Measurements from ENCODE around the gene TET2.

Gene TET2

DNA sequence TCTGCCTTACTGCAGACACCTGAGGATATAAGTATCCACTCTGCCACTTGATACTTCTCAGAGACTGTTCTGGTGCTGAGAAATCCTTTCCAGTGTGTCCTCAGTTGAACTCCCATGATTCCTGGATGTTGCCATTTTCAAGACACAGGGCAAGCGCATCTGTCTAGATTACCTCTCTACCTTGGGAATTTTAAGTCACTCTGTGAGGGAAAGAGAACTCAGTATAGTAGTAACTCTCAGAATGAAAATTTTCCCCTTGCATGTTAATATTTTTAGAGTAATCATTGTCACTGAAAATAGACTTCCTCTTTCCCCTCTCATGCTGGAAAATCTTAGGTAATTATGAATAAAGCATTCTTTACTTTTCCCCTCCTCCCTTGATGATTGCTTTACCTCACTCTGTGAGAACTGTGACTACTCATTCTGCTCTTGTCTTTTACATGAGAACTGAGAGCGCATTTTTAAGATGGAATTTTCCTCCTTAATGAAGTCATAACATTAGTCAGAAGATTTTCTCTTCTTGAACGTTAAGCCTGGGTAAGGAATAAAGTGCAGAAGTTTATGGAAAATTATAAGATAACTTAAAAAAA lies 45.0 kb downstream of the TET2 start:
- no peak overlapping the region for H3K4me3 ChIP-seq (ENCODE audit: low read length)
- H3K36me3 ChIP-seq (ENCODE audit: control insufficient read depth, insufficient read depth, low read length), result no peaks in the 10 kb centered on the region
- no peaks in the 10 kb centered on the region for H3K9me3 ChIP-seq (ENCODE audit: control insufficient read depth, low read length)
- no peaks in the 10 kb centered on the region for H3K27me3 ChIP-seq (ENCODE audit: control insufficient read depth, insufficient read depth, low read length)
- no peak overlapping the region for H3K9ac ChIP-seq (ENCODE audit: low read length)
- H3K4me1 ChIP-seq (ENCODE audit: control insufficient read depth, insufficient read depth, low read length), result peaks cover 14% of the 10 kb centered on the region

GRCh38 chr4:105192474-105192873 lies 45.8 kb downstream of the TET2 start:
- no peak overlapping the region for H3K4me3 ChIP-seq (ENCODE audit: low read length)
- H3K4me1 ChIP-seq (ENCODE audit: control insufficient read depth, insufficient read depth, low read length), result peaks cover 7% of the 10 kb centered on the region
- H3K36me3 ChIP-seq (ENCODE audit: control insufficient read depth, insufficient read depth, low read length), result no peaks in the 10 kb centered on the region
- H3K27me3 ChIP-seq (ENCODE audit: control insufficient read depth, insufficient read depth, low read length), result no peaks in the 10 kb centered on the region
- no peaks in the 10 kb centered on the region for H3K9me3 ChIP-seq (ENCODE audit: control insufficient read depth, low read length)
- H3K9ac ChIP-seq (ENCODE audit: low read length), result no peak overlapping the region

DNA sequence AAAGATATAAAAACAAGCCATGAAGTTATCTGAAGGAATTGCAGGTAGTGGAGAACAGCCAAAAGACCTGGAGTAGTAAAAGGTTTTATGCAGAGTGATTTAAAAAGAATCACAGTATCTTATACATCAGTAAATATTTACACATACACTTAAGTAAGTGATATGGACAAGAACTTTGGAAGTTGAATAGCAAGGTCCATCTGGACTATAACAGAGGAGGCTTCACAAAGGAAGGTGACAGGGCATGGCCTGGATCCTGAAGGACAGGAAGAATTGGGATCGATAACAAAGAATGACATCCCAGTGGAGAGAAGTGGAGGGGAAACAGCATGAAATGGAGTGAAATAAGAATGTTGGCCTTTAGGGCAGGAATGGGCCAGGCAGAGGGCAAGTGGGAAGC lies 46.2 kb downstream of the TET2 start:
- Histone ChIP-seq H3K4me3 (ENCODE audit: low read length) (no peak overlapping the region), H3K36me3 (ENCODE audit: control insufficient read depth, insufficient read depth, low read length) (no peaks in the 10 kb centered on the region), H3K9me3 (ENCODE audit: control insufficient read depth, low read length) (no peaks in the 10 kb centered on the region), H3K9ac (ENCODE audit: low read length) (no peak overlapping the region), H3K27me3 (ENCODE audit: control insufficient read depth, insufficient read depth, low read length) (no peaks in the 10 kb centered on the region), H3K4me1 (ENCODE audit: control insufficient read depth, insufficient read depth, low read length) (peaks cover 7% of the 10 kb centered on the region)

- H3K4me3 ChIP-seq (ENCODE audit: low read length), result no peak overlapping the region
- no peaks in the 10 kb centered on the region for H3K9me3 ChIP-seq (ENCODE audit: control insufficient read depth, low read length)
- peaks cover 7% of the 10 kb centered on the region for H3K4me1 ChIP-seq (ENCODE audit: control insufficient read depth, insufficient read depth, low read length)
- no peak overlapping the region for H3K9ac ChIP-seq (ENCODE audit: low read length)
- no peaks in the 10 kb centered on the region for H3K36me3 ChIP-seq (ENCODE audit: control insufficient read depth, insufficient read depth, low read length)
- H3K27me3 ChIP-seq (ENCODE audit: control insufficient read depth, insufficient read depth, low read length), result no peaks in the 10 kb centered on the region
Observed at GRCh38 chr4:105193536-105193935, 46.9 kb downstream of the TET2 start.

- Histone ChIP-seq H3K9ac (ENCODE audit: low read length) (no peak overlapping the region), H3K36me3 (ENCODE audit: control insufficient read depth, insufficient read depth, low read length) (no peaks in the 10 kb centered on the region), H3K4me1 (ENCODE audit: control insufficient read depth, insufficient read depth, low read length) (peaks cover 7% of the 10 kb centered on the region), H3K27me3 (ENCODE audit: control insufficient read depth, insufficient read depth, low read length) (no peaks in the 10 kb centered on the region), H3K4me3 (ENCODE audit: low read length) (no peak overlapping the region), H3K9me3 (ENCODE audit: control insufficient read depth, low read length) (no peaks in the 10 kb centered on the region)
Observed at GRCh38 chr4:105194328-105195231, 47.9 kb downstream of the TET2 start.

- no peaks in the 10 kb centered on the region for H3K9me3 ChIP-seq (ENCODE audit: control insufficient read depth, low read length)
- no peaks in the 10 kb centered on the region for H3K36me3 ChIP-seq (ENCODE audit: control insufficient read depth, insufficient read depth, low read length)
- H3K4me1 ChIP-seq (ENCODE audit: control insufficient read depth, insufficient read depth, low read length), result peaks cover 4% of the 10 kb centered on the region
- H3K4me3 ChIP-seq (ENCODE audit: low read length), result no peak overlapping the region
- H3K27me3 ChIP-seq (ENCODE audit: control insufficient read depth, insufficient read depth, low read length), result no peaks in the 10 kb centered on the region
- H3K9ac ChIP-seq (ENCODE audit: low read length), result no peak overlapping the region
Observed at GRCh38 chr4:105196523-105197145, 50.0 kb downstream of the TET2 start.

DNA sequence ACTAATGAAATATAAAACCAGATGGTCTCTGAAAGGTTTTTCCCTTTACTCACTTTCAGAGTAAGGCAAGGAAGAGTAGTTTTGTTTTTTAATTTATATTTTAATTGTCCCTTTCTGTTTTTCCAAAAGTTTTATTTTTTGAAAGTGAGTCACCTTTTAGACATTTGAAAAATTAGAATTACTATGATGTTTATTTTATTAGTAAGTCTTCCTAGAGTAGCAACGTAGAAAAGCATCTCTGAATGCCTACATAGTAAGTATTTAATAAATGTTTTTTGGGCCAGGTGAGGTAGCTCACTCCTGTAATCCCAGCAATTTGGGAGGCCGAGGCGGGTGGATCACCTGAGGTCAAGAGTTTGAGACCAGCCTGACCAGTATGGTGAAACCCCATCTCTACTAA lies 51.1 kb downstream of the TET2 start:
- H3K9me3 ChIP-seq (ENCODE audit: control insufficient read depth, low read length), result no peaks in the 10 kb centered on the region
- no peak overlapping the region for H3K4me3 ChIP-seq (ENCODE audit: low read length)
- no peaks in the 10 kb centered on the region for H3K36me3 ChIP-seq (ENCODE audit: control insufficient read depth, insufficient read depth, low read length)
- H3K9ac ChIP-seq (ENCODE audit: low read length), result no peak overlapping the region
- no peaks in the 10 kb centered on the region for H3K27me3 ChIP-seq (ENCODE audit: control insufficient read depth, insufficient read depth, low read length)
- H3K4me1 ChIP-seq (ENCODE audit: control insufficient read depth, insufficient read depth, low read length), result peaks cover 4% of the 10 kb centered on the region

DNA sequence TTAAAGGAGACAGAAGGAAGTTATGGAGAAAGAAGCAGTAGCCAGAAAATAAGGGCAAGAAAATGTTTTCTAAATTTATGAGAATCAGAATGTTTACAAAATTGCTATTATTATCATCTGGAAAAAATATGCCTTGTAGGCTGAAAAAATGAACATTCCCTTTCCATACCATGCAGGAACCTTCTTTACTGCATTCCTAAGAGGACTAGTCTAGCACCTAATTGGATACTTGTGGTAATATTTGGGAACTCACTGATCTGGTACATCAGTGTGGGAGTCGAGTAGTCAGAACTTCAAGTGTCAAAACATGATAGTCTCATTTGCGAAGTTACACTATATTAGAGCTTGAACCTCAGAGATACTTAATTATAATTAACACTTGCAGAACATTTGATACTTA lies 51.9 kb downstream of the TET2 start:
- Histone ChIP-seq H3K9ac (ENCODE audit: low read length) (no peak overlapping the region), H3K27me3 (ENCODE audit: control insufficient read depth, insufficient read depth, low read length) (no peaks in the 10 kb centered on the region), H3K36me3 (ENCODE audit: control insufficient read depth, insufficient read depth, low read length) (no peaks in the 10 kb centered on the region), H3K9me3 (ENCODE audit: control insufficient read depth, low read length) (no peaks in the 10 kb centered on the region), H3K4me1 (ENCODE audit: control insufficient read depth, insufficient read depth, low read length) (no peaks in the 10 kb centered on the region), H3K4me3 (ENCODE audit: low read length) (no peak overlapping the region)

DNA sequence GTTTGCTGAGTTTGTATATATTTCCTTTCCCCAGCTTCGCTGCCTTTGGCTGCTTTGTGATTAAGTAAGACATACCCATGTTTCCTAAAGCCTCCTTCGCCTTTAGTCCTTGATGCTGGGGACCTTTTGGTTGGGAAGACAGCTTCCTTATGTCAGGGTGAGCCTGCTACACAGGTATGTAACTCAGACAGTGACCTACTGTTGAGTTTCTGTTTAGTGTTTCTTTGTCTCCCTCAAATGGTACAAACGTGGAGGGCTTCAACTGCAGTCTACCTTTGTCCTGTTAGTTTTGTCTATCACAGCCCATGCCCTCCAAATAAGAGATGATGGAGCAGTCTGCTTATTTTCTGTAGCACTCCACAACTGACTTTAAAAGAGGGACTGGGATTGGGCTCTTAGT lies 59.5 kb downstream of the TET2 start:
- Histone ChIP-seq H3K27me3 (ENCODE audit: control insufficient read depth, insufficient read depth, low read length) (no peaks in the 10 kb centered on the region), H3K4me1 (ENCODE audit: control insufficient read depth, insufficient read depth, low read length) (peaks cover 4% of the 10 kb centered on the region), H3K9ac (ENCODE audit: low read length) (no peak overlapping the region), H3K9me3 (ENCODE audit: control insufficient read depth, low read length) (no peaks in the 10 kb centered on the region), H3K4me3 (ENCODE audit: low read length) (no peak overlapping the region), H3K36me3 (ENCODE audit: control insufficient read depth, insufficient read depth, low read length) (no peaks in the 10 kb centered on the region)

DNA sequence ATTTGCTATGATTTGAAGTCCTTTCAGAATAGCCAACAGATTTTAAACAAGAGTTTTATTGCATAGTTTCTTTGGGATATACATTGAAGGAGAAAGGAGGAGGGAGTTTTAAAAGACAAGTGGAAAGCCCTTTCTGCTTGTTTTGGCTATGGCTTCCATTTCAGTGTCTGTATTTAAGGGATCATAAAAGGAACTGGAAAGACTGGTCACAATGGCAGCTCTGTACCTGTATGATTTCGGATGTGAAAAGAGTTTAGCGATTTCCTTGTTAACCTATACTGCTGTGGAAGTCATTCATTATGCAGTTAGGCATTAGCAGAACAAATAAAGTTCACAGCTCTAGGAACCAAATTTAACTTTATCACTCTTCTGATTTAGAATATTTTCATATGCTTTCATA lies 60.7 kb downstream of the TET2 start:
- Histone ChIP-seq H3K4me3 (ENCODE audit: low read length) (no peak overlapping the region), H3K4me1 (ENCODE audit: control insufficient read depth, insufficient read depth, low read length) (peaks cover 4% of the 10 kb centered on the region), H3K27me3 (ENCODE audit: control insufficient read depth, insufficient read depth, low read length) (no peaks in the 10 kb centered on the region), H3K9ac (ENCODE audit: low read length) (no peak overlapping the region), H3K9me3 (ENCODE audit: control insufficient read depth, low read length) (no peaks in the 10 kb centered on the region), H3K36me3 (ENCODE audit: control insufficient read depth, insufficient read depth, low read length) (no peaks in the 10 kb centered on the region)

- Histone ChIP-seq H3K4me3 (ENCODE audit: low read length) (no peak overlapping the region), H3K9me3 (ENCODE audit: control insufficient read depth, low read length) (no peaks in the 10 kb centered on the region), H3K4me1 (ENCODE audit: control insufficient read depth, insufficient read depth, low read length) (peaks cover 4% of the 10 kb centered on the region), H3K27me3 (ENCODE audit: control insufficient read depth, insufficient read depth, low read length) (no peaks in the 10 kb centered on the region), H3K9ac (ENCODE audit: low read length) (no peak overlapping the region), H3K36me3 (ENCODE audit: control insufficient read depth, insufficient read depth, low read length) (no peaks in the 10 kb centered on the region)
Observed at GRCh38 chr4:105208561-105208960, 61.9 kb downstream of the TET2 start.

DNA sequence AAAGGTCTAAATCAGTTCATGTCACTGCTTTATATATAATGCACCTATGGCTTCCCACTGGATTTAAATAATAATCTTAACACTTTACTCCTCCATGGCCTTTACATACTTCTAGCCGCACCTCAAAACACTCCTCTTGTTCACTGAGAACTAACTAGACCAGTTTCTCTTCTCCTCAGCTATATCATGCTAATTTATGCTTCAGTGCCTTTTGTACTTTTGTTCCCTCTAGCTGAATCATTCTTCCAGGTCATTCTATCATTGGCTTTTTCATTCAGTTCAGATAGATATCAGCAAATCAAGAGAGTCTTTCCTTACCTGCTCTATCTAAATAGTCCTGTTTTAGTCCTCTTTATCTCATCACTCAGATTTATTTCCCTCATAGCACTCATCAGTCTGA lies 64.2 kb downstream of the TET2 start:
- no peaks in the 10 kb centered on the region for H3K27me3 ChIP-seq (ENCODE audit: control insufficient read depth, insufficient read depth, low read length)
- H3K4me3 ChIP-seq (ENCODE audit: low read length), result no peak overlapping the region

More for the DNA sequence above, 64.2 kb downstream of the TET2 start:
- no peaks in the 10 kb centered on the region for H3K36me3 ChIP-seq (ENCODE audit: control insufficient read depth, insufficient read depth, low read length)
- no peak overlapping the region for H3K9ac ChIP-seq (ENCODE audit: low read length)
- no peaks in the 10 kb centered on the region for H3K9me3 ChIP-seq (ENCODE audit: control insufficient read depth, low read length)
- H3K4me1 ChIP-seq (ENCODE audit: control insufficient read depth, insufficient read depth, low read length), result peaks cover 4% of the 10 kb centered on the region

Measured in mucosa of stomach (tissue), 1 donor.